ENCODE data around the gene OR1Q1.
"Not testable (repeated sequence)": the region's sequence is repeated elsewhere in the genome, so short reads cannot be mapped to it uniquely, and the experiment has no call there.

OR1Q1 gene, protein sequence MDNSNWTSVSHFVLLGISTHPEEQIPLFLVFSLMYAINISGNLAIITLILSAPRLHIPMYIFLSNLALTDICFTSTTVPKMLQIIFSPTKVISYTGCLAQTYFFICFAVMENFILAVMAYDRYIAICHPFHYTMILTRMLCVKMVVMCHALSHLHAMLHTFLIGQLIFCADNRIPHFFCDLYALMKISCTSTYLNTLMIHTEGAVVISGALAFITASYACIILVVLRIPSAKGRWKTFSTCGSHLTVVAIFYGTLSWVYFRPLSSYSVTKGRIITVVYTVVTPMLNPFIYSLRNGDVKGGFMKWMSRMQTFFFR

DNA sequence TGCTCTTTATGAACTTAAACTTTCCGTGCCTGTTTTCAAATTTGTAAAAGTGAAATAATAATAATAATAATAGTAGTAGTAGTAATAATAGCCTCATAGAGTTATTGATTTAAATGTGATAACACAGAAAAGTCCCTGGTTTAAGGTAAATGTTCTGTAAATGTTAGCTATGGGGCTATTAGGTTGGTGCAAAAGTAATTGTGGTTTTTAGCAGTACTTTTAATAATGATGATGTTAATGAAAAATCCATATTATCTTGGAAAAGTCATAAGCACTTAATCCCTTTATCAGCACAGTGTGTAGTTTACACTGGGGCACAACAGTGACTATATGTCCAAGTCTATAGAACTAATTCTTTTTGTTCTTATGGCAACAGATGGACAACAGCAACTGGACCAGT is at the start of gene OR1Q1:
Gene OR1Q1, plus strand, starts transcription at position 377 of the 400 bp plus-strand sequence. Its CDS starts 0 bp downstream, at position 377.
- H3K27ac Mint-ChIP-seq, result no peak within 1 kb of the TSS
- no peaks in the 10 kb centered on the region for H3K36me3 Mint-ChIP-seq (ENCODE audit: low read depth)
- peaks cover 14% of the 10 kb centered on the region for H3K27me3 Mint-ChIP-seq
- H3K9me3 Mint-ChIP-seq, result no peaks in the 10 kb centered on the region
- no peak for DNase-seq
- H3K4me1 Mint-ChIP-seq (ENCODE audit: low read depth), result no peaks in the 10 kb centered on the region
- no peak within 1 kb of the TSS for H3K4me3 Mint-ChIP-seq

- Mint-ChIP-seq H3K4me3 (no peak overlapping the region), H3K4me1 (ENCODE audit: low read depth) (peaks cover 14% of the 10 kb centered on the region), H3K27me3 (peaks cover 29% of the 10 kb centered on the region), H3K27ac (no peak overlapping the region), H3K36me3 (ENCODE audit: low read depth) (no peaks in the 10 kb centered on the region), H3K9me3 (peaks cover 5% of the 10 kb centered on the region)
- DNase-seq, result no peak
Measured at GRCh38 chr9:122567901-122568300, 46.6 kb upstream of the OR1Q1 start.

DNA sequence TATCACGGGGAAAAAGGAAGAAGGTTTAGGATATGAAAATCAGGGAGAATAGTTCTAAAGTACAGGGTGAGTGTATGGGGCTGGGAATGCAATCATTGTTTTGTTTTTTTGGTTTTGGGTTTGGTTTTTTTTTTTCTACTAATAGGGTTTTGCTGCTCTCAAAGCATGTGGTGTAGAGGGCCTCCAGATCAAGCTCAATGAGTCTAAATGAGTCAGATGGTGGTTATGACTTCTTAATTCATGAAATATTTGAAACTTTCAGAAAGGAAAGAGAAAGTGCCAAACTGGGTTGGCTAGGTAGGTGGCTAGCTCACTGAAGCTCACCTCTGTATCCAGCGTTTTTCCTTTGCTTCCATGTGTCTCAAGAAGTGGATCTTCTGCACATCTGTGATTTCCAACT is 42.1 kb upstream of the OR1Q1 start:
- H3K27ac Mint-ChIP-seq, result no peak overlapping the region
- no peak overlapping the region for H3K4me3 Mint-ChIP-seq
- no peaks in the 10 kb centered on the region for H3K9me3 Mint-ChIP-seq
- H3K27me3 Mint-ChIP-seq, result peaks cover 4% of the 10 kb centered on the region
- peaks cover 15% of the 10 kb centered on the region for H3K4me1 Mint-ChIP-seq (ENCODE audit: low read depth)
- no peaks in the 10 kb centered on the region for H3K36me3 Mint-ChIP-seq (ENCODE audit: low read depth)
- DNase-seq, result no peak

GRCh38 chr9:122579874-122580273 is 34.7 kb upstream of the OR1Q1 start:
- H3K4me1 Mint-ChIP-seq (ENCODE audit: low read depth), result no peaks in the 10 kb centered on the region
- DNase-seq, result no peak
- H3K4me3 Mint-ChIP-seq, result no peak overlapping the region
- H3K27ac Mint-ChIP-seq, result no peak overlapping the region
- H3K9me3 Mint-ChIP-seq, result no peaks in the 10 kb centered on the region
- peaks cover 3% of the 10 kb centered on the region for H3K27me3 Mint-ChIP-seq
- H3K36me3 Mint-ChIP-seq (ENCODE audit: low read depth), result no peaks in the 10 kb centered on the region

DNA sequence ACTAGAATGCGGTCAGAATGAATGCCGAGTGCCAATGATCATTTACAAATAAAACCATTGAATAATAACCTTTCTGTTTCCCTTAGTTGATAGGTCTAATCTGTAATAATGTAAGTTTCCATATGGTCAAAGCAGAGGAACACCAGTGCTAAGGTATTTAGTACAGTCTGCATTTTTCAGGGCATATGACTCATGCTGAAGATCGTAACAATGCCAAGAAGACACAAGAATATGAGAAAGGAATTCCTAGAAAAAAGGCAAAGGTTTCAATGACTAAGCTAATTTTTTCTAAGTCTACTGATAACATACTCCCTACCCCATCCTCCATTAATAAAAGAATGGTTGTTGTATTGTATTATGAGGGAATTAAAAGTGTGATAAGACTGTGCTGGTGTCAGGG is 34.2 kb upstream of the OR1Q1 start:
- DNase-seq, result no peak
- Mint-ChIP-seq H3K9me3 (no peaks in the 10 kb centered on the region), H3K4me1 (ENCODE audit: low read depth) (no peaks in the 10 kb centered on the region), H3K4me3 (no peak overlapping the region), H3K27ac (no peak overlapping the region), H3K36me3 (ENCODE audit: low read depth) (no peaks in the 10 kb centered on the region), H3K27me3 (peaks cover 3% of the 10 kb centered on the region)

DNA sequence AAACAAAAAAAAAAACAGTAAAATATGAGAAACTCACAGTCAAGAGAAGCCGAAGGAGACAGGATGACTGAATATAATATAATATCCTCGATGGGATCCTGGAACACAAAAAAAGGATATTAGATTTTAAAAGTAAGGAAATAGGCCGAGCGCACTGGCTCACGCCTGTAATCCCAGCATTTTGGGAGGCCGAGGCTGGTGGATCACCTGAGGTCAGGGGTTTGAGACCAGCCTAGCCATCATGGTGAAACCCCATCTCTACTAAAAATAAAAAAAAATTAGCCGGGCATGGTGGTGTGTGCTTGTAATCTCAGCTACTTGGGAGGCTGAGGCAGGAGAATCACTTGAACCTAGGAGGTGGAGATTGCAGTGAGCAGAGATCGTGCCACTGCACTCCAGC is 31.3 kb upstream of the OR1Q1 start, which contains the start of gene OR1L8:
Gene OR1L8, minus strand, starts transcription at position 101 of the 400 bp plus-strand sequence. CDS start 14,907 bp downstream, outside the sequence.
- not testable (repeated sequence) for H3K4me3 Mint-ChIP-seq; H3K4me1 Mint-ChIP-seq (ENCODE audit: low read depth); H3K27ac Mint-ChIP-seq; DNase-seq; H3K27me3 Mint-ChIP-seq; H3K36me3 Mint-ChIP-seq (ENCODE audit: low read depth); H3K9me3 Mint-ChIP-seq

- DNase-seq, result no peak
- Mint-ChIP-seq H3K27me3 (peaks cover 17% of the 10 kb centered on the region), H3K4me3 (no peak overlapping the region), H3K27ac (no peak overlapping the region), H3K4me1 (ENCODE audit: low read depth) (no peaks in the 10 kb centered on the region), H3K36me3 (ENCODE audit: low read depth) (no peaks in the 10 kb centered on the region), H3K9me3 (peaks cover 2% of the 10 kb centered on the region)
Measured at GRCh38 chr9:122605691-122606090, 8.8 kb upstream of the OR1Q1 start.

GRCh38 chr9:122606587-122606986 is 8.0 kb upstream of the OR1Q1 start:
- Mint-ChIP-seq H3K4me1 (ENCODE audit: low read depth) (no peaks in the 10 kb centered on the region), H3K27ac (no peak overlapping the region), H3K9me3 (no peaks in the 10 kb centered on the region), H3K4me3 (no peak overlapping the region), H3K36me3 (ENCODE audit: low read depth) (no peaks in the 10 kb centered on the region), H3K27me3 (peaks cover 18% of the 10 kb centered on the region)
- DNase-seq, result no peak

- H3K36me3 Mint-ChIP-seq (ENCODE audit: low read depth), result no peaks in the 10 kb centered on the region
- no peaks in the 10 kb centered on the region for H3K4me1 Mint-ChIP-seq (ENCODE audit: low read depth)
- no peak for DNase-seq
- no peaks in the 10 kb centered on the region for H3K9me3 Mint-ChIP-seq
- no peak overlapping the region for H3K4me3 Mint-ChIP-seq
- H3K27me3 Mint-ChIP-seq, result peaks cover 14% of the 10 kb centered on the region
- no peak overlapping the region for H3K27ac Mint-ChIP-seq
Measured at GRCh38 chr9:122609804-122610203, 4.7 kb upstream of the OR1Q1 start.

GRCh38 chr9:122619996-122620395 is 5.5 kb downstream of the OR1Q1 start:
- DNase-seq, result no peak
- Mint-ChIP-seq H3K36me3 (ENCODE audit: low read depth) (no peaks in the 10 kb centered on the region), H3K4me1 (ENCODE audit: low read depth) (no peaks in the 10 kb centered on the region), H3K4me3 (no peak overlapping the region), H3K9me3 (no peaks in the 10 kb centered on the region), H3K27me3 (peaks cover 11% of the 10 kb centered on the region), H3K27ac (no peak overlapping the region)

DNA sequence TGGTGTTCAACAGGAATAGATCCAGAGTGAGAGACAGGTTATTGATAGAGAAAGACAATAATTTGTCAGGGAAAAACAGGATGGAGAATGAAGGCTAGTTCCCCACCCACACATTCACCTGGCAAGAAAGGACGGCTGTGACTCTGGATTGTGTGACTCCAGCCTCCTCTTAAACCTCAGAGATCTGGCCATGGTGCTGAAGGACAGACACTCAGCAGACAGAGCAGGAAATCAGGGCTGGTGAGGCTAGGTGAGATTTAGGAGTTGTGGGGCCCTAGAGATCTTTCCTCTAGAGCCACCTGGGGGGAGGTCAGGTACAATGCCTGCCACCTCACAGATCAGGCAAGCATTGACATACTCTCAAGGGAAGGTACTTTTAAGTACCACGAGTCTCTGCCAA is 27.7 kb downstream of the OR1Q1 start:
- no peaks in the 10 kb centered on the region for H3K4me1 Mint-ChIP-seq (ENCODE audit: low read depth)
- no peak overlapping the region for H3K27ac Mint-ChIP-seq
- DNase-seq, result no peak
- no peak overlapping the region for H3K4me3 Mint-ChIP-seq
- no peaks in the 10 kb centered on the region for H3K36me3 Mint-ChIP-seq (ENCODE audit: low read depth)
- H3K9me3 Mint-ChIP-seq, result peaks cover 27% of the 10 kb centered on the region
- peaks cover 22% of the 10 kb centered on the region for H3K27me3 Mint-ChIP-seq

- Mint-ChIP-seq H3K27me3 (peaks cover 9% of the 10 kb centered on the region), H3K4me3 (no peak overlapping the region), H3K9me3 (no peaks in the 10 kb centered on the region), H3K36me3 (ENCODE audit: low read depth) (no peaks in the 10 kb centered on the region), H3K4me1 (ENCODE audit: low read depth) (no peaks in the 10 kb centered on the region), H3K27ac (no peak overlapping the region)
- DNase-seq, result no peak
Measured at GRCh38 chr9:122656378-122656777, 41.8 kb downstream of the OR1Q1 start.

DNA sequence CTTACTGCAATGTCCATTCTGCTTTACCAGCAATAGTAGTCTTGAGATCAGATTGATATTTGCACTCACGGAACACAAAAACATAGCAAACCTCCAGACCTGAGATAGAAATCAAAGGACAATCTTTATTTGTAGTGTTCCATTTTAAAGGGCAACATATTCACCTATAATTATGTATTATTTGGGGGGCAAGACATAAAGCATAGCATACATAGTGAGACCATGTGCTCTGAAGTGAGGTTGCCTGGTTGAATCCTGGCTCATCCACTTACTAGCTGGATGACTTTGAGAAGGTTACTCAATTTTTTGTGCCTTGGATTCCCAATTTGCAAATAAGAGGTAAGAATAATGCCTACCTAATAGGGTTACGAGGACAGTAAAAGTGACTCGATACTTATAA is 43.0 kb downstream of the OR1Q1 start, which contains the start of gene OR1B1:
Gene OR1B1, minus strand, starts transcription at position 101 of the 400 bp plus-strand sequence.
- Mint-ChIP-seq H3K36me3 (ENCODE audit: low read depth) (no peaks in the 10 kb centered on the region), H3K27me3 (peaks cover 19% of the 10 kb centered on the region), H3K4me1 (ENCODE audit: low read depth) (no peaks in the 10 kb centered on the region), H3K4me3 (no peak within 1 kb of the TSS), H3K27ac (no peak within 1 kb of the TSS), H3K9me3 (no peaks in the 10 kb centered on the region)
- DNase-seq, result no peak

GRCh38 chr9:122661416-122661815 is 46.9 kb downstream of the OR1Q1 start, which contains the start of gene OR1L1:
TSS of gene OR1L1 (plus strand) at chr9:122661716. CDS start at chr9:122661716, 0 bp downstream.
- no peak for DNase-seq
- Mint-ChIP-seq H3K9me3 (peaks cover 8% of the 10 kb centered on the region), H3K36me3 (ENCODE audit: low read depth) (no peaks in the 10 kb centered on the region), H3K27ac (no peak within 1 kb of the TSS), H3K4me1 (ENCODE audit: low read depth) (no peaks in the 10 kb centered on the region), H3K4me3 (no peak within 1 kb of the TSS), H3K27me3 (peaks cover 28% of the 10 kb centered on the region)

Data from activated T-cell treated with anti-CD3 and anti-CD28 coated beads, Interleukin-2, amount 50 U/mL, for 24 hours (primary cell).